Gastrocnemius medialis (tissue), 4 donors: ENCODE results near the gene ARHGEF7. TPM values are rescaled to one million over a fixed set of nuclear protein-coding genes. Genes with fewer than 3 reads are reported as not detected.
A peak's percentile ranks its signal among the peaks of the same experiment; 100 is the strongest.

ENCODE experiments used
- ATAC-seq, 2 donors: fragments of 150-250 bp; one replicate each; pipeline ENCODE4 v1.9.1; 2016
- DNase-seq, 2 donors: peaks; one replicate each; pipeline ENCODE4 v3.0.0-alpha.2; 2019
- H3K27ac ChIP-seq, 4 donors: fragments of 200-600 bp; sonication (generic); 1 replicate in 1 of 4; 2 replicates in 3 of 4; pipeline ENCODE4 v1.5.1; 2016 to 2018; ENCODE audit warnings: mild to moderate bottlenecking in 2 of 4, moderate library complexity in 1 of 4
- H3K27me3 ChIP-seq, 3 donors: fragments of 200-600 bp; sonication (generic) in 2 of 3; 1 replicate in 1 of 3; 2 replicates in 2 of 3; pipeline versions ENCODE4 v1.5.1 to v1.6.0; 2016 to 2019; ENCODE audit warnings: mild to moderate bottlenecking in 1 of 3, moderate library complexity in 1 of 3
- H3K36me3 ChIP-seq, 2 donors: fragments of 200-600 bp; sonication (generic) in 1 of 2; one replicate each; pipeline ENCODE4 v1.5.1; 2017 to 2018
- H3K4me1 ChIP-seq, 2 donors: fragments of 200-600 bp; sonication (generic) in 1 of 2; one replicate each; pipeline ENCODE4 v1.5.1; 2016 to 2017; ENCODE audit warnings: mild to moderate bottlenecking in 2 of 2
- H3K4me3 ChIP-seq, 4 donors: fragments of 200-600 bp; sonication (generic) in 3 of 4; 1 replicate in 1 of 4; 2 replicates in 3 of 4; pipeline ENCODE4 v1.5.1; 2016 to 2019; ENCODE audit warnings: mild to moderate bottlenecking in 2 of 4
- H3K9me3 ChIP-seq, 3 donors: fragments of 200-600 bp; sonication (generic) in 2 of 3; 1 replicate in 1 of 3; 2 replicates in 2 of 3; pipeline ENCODE4 v1.5.1; 2016 to 2019
- POLR2A ChIP-seq, 2 donors: fragments of 450-650 bp; IDR thresholded peaks; one replicate each; pipeline ENCODE4 v1.6.1; 2017; ENCODE audit warnings: antibody characterized with exemption in 2 of 2, mild to moderate bottlenecking in 2 of 2, moderate library complexity in 2 of 2
- in situ Hi-C, 4 donors: fragments of 200-750 bp; cut with MboI; loops; one replicate each; pipeline versions ENCODE4 v1.15.0 to v1.8.0; 2017; ENCODE audit warnings: low sequenced_read_pairs in 4 of 4
- intact Hi-C: fragments of 100-400 bp; cut with DNase I; formaldehyde crosslinking; loops from one replicate; pipeline ENCODE4 v1.15.1; 2023; ENCODE audit warnings: low total_unique reads
- total RNA-seq, 4 donors: library from RNA; depleted of rRNA; stranded (reverse); fragments of >200 nt; gene quantifications; one replicate each; pipeline versions ENCODE4 v1.1.0 to v1.2.3, GENCODE V29; 2016
- TF ChIP-seq, protein P1 (sequence below), 5 experiments: fragments of 450-650 bp in 3 of 5; fragments of 200-600 bp in 2 of 5; sonication (generic) in 2 of 5; IDR thresholded peaks in 4 of 5; conservative IDR thresholded peaks in 1 of 5; 1 replicate in 4 of 5; 2 replicates in 1 of 5; pipeline ENCODE4 v1.5.1; 2016 to 2019; ENCODE audit warnings: antibody characterized with exemption in 5 of 5, mild to moderate bottlenecking in 3 of 5, moderate library complexity in 3 of 5

ARHGEF7 gene
- total RNA-seq, 4 donors from 2014 or later: 24.5 to 56.9 (median 31.3) TPM

DNA sequence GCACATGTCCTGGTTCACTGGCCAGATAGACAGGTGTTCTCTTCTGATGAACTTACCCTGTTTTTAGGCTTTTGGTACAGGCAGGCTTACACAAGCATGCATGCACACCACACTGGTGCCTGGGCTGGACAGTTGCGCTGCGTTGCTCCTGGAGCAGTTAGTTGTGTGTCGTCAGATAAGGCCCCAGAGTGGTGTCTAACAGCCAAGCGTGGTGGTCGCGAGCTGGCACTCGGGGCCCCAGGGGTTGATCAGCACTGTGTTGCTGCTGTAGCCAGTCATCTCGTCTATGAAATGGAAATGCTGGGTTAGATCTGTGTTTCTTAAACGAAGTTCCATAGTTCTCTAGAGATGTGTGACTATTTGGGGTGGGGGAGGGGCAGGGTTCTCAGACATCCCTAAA lies 180.8 kb downstream of the ARHGEF7 start:
- H3K27ac ChIP-seq: no peak overlapping the region
- DNase-seq (no peak), ATAC-seq (no peak)
- peaks cover 0 to 48% of the 10 kb centered on the region in 2 donors for H3K36me3 ChIP-seq
- intact Hi-C loops: no loop called here
- H3K4me1 ChIP-seq: no peaks in the 10 kb centered on the region
- in situ Hi-C loops: no loop called here
- no peaks in the 10 kb centered on the region for H3K27me3 ChIP-seq
- no peaks in the 10 kb centered on the region for H3K9me3 ChIP-seq
- TF ChIP-seq, protein P1, sequence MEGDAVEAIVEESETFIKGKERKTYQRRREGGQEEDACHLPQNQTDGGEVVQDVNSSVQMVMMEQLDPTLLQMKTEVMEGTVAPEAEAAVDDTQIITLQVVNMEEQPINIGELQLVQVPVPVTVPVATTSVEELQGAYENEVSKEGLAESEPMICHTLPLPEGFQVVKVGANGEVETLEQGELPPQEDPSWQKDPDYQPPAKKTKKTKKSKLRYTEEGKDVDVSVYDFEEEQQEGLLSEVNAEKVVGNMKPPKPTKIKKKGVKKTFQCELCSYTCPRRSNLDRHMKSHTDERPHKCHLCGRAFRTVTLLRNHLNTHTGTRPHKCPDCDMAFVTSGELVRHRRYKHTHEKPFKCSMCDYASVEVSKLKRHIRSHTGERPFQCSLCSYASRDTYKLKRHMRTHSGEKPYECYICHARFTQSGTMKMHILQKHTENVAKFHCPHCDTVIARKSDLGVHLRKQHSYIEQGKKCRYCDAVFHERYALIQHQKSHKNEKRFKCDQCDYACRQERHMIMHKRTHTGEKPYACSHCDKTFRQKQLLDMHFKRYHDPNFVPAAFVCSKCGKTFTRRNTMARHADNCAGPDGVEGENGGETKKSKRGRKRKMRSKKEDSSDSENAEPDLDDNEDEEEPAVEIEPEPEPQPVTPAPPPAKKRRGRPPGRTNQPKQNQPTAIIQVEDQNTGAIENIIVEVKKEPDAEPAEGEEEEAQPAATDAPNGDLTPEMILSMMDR (IDR thresholded peaks at IDR 0.05 in 4 of 5, conservative IDR thresholded peaks at IDR 0.05 in 1 of 5): no peak
- TF ChIP-seq POLR2A (IDR thresholded peaks at IDR 0.05): no peak
- H3K4me3 ChIP-seq: no peak overlapping the region

DNA sequence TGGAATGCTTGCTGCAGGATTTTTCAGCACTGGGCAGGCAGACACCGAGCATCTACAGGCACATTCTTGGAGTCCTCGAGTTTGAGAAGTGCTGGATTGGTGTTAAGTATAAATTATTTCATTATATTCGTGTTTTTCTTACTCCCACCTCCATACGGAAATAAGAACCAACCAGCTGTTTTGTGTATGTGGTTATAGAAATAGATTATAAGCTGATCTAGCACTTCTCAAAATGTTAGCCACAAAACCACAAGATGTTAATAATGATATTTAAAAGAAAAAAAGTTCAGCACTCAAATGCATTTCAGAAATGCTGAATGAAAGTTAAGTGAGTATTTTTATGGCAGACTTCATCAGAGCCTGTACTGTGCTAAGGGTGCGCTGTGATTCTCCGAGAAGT lies 181.3 kb downstream of the ARHGEF7 start:
- DNase-seq: no peak
- intact Hi-C loops: no loop called here

DNA sequence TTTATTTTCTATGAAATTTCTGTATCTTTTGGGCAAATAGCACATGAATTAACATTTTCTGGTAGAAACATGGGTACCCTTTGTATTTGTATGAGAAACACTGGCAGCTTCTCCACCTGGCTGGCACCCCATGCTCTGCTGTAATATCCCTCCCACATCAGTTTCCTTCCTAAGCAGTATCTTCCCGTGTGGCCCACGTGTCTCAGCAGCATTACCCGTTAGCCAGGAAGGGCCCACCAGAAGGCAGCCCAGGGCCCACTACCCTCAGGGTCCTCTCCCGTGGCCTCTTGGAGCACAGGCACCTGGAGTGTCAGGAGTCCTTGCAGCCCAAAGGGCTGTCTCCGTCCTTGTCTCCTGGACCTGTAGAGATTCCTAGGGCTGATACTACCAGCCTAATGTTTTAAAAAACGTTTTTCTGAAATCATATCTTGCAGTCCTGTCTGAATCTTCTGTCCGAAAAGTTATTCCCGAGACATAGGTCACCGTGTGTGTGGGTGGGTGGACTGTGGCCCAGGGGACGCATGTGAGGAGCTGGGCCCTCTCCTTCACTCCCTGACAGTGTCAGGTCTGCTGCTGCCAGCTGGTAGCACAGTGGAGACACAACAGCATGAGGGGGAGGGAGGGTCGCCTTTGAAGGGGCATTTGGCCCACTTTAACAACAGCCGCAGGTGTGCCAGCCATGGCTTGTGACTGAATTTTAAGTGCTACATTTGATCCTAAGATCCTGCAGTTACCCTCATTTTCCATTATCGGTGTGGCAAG lies 183.3 kb downstream of the ARHGEF7 start:
- no peak for TF ChIP-seq POLR2A (IDR thresholded peaks at IDR 0.05)
- TF ChIP-seq, protein P1 (IDR thresholded peaks at IDR 0.05 in 4 of 5, conservative IDR thresholded peaks at IDR 0.05 in 1 of 5): no peak
- Histone ChIP-seq H3K27me3 (no peaks in the 10 kb centered on the region), H3K36me3 (peaks cover 0 to 49% of the 10 kb centered on the region in 2 donors), H3K4me1 (peaks cover 0 to 5% of the 10 kb centered on the region in 2 donors), H3K27ac (no peak overlapping the region), H3K9me3 (no peaks in the 10 kb centered on the region), H3K4me3 (no peak overlapping the region)
- in situ Hi-C loops: no loop called here
- DNase-seq: no peak
- ATAC-seq: no peak
- intact Hi-C loops: no loop called here

More for the DNA sequence above, 181.3 kb downstream of the ARHGEF7 start:
- Histone ChIP-seq H3K27ac (no peak overlapping the region), H3K4me1 (no peaks in the 10 kb centered on the region), H3K4me3 (no peak overlapping the region), H3K9me3 (no peaks in the 10 kb centered on the region), H3K27me3 (no peaks in the 10 kb centered on the region), H3K36me3 (peaks cover 0 to 48% of the 10 kb centered on the region in 2 donors)
- no peak for ATAC-seq
- in situ Hi-C loops: no loop called here
- TF ChIP-seq, protein P1 (IDR thresholded peaks at IDR 0.05 in 4 of 5, conservative IDR thresholded peaks at IDR 0.05 in 1 of 5): no peak
- TF ChIP-seq POLR2A (IDR thresholded peaks at IDR 0.05): no peak

DNA sequence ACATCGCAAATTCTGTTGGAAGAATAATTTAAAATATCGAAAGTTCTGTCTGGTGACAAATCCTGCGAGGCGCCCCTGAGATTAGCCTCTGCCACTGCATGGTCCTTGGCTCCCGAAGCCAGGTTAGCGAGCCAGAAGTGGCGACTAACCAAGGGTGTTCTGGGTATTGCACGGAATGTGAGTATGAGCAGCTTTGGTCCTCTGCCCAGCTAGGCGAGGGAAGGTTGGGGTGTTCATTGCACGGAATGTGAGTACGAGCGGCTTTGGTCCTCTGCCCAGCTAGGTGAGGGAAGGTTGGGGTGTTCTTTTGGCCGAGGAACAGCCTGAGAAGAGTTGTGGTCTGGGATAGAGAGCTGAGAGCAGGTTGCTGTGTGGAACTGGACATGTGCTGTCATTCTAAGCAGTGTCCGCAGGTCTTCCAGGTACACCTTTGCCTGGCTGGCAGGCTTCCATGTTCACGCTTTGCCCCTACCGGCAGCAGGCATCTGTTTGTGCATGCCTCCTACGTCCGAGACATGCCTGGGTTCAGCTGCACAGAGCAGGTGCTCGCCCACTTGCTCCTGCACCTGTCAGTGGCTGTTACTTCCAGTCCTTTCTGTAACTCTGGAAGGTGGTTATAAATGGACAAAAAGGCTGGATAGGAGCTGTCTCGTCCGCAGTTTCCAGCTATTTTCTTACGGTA lies 187.1 kb downstream of the ARHGEF7 start:
- H3K4me1 ChIP-seq: peaks cover 0 to 5% of the 10 kb centered on the region in 2 donors
- TF ChIP-seq, protein P1 (IDR thresholded peaks at IDR 0.05 in 4 of 5, conservative IDR thresholded peaks at IDR 0.05 in 1 of 5): no peak
- no peak for TF ChIP-seq POLR2A (IDR thresholded peaks at IDR 0.05)
- in situ Hi-C loops: no loop called here
- H3K27ac ChIP-seq: no peak overlapping the region
- no peak overlapping the region for H3K4me3 ChIP-seq
- DNase-seq (no peak), ATAC-seq (peak in 1 of 2 donors; percentile 47)
- peaks cover 2 to 68% of the 10 kb centered on the region in 2 donors for H3K36me3 ChIP-seq
- no peaks in the 10 kb centered on the region for H3K9me3 ChIP-seq
- intact Hi-C loops: no loop called here
- no peaks in the 10 kb centered on the region for H3K27me3 ChIP-seq
